Bronchial epithelial cell (primary cell): ENCODE results near the gene RIPK3. TPM values are rescaled to one million over a fixed set of nuclear protein-coding genes. Genes with fewer than 3 reads are reported as not detected.

Source experiments
- DNase-seq: peaks from one replicate; pipeline ENCODE4 v3.0.0-alpha.2; 2010; ENCODE audit warnings: low read depth
- FAIRE-seq: peaks from 2 replicates; lab custom pipeline; 2011; peaks lifted over from hg19 to GRCh38; lab: Jason Lieb, UNC
- H3K27me3 ChIP-seq: 2 replicates; pipeline ENCODE4 v1.5.1; 2011; ENCODE audit warnings: low read length; ENCODE audit not compliant: control insufficient read depth, insufficient read depth
- H3K36me3 ChIP-seq: 2 replicates; pipeline ENCODE4 v1.5.1; 2011; ENCODE audit warnings: low read length; ENCODE audit not compliant: control insufficient read depth, insufficient read depth
- H3K4me3 ChIP-seq: 2 replicates; pipeline ENCODE4 v1.5.1; 2011; ENCODE audit warnings: mild to moderate bottlenecking, low read depth, low read length, control low read depth
- total RNA-seq: library from RNA; depleted of rRNA; stranded (reverse); fragments of >200 nt; gene quantifications from 2 replicates; pipeline ENCODE4 v1.2.1, GENCODE V29; 2014
- TF ChIP-seq, protein P1 (sequence below): IDR thresholded peaks from 2 replicates; pipeline ENCODE4 v1.5.1; 2011; ENCODE audit warnings: mild to moderate bottlenecking, moderate library complexity, low read length, control low read depth, inconsistent platforms; ENCODE audit not compliant: insufficient read depth, severe bottlenecking

Gene RIPK3
- total RNA-seq, 1 donor from 2014 or later, result 2.4 TPM

DNA sequence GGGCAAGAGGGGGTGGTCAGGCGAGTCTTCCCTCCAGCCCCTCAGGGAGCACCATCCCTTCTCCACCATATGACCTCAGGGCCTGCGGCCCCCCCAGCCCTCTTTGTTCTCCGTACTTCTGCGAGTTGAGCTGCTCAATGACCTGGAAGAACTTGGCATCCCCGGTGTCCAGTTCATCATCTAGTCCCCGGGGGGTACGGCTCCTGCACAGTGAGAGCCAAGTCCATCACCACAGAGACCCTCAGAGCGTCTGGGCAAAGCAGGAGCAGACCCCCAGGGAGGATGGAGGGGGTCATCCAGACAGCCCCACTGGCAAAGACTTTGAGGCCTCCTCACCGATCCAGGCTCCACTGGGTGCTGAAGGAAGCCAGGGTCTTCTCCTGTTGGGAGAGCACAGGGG is 13.8 kb downstream of the RIPK3 start:
- TF ChIP-seq, protein P1, sequence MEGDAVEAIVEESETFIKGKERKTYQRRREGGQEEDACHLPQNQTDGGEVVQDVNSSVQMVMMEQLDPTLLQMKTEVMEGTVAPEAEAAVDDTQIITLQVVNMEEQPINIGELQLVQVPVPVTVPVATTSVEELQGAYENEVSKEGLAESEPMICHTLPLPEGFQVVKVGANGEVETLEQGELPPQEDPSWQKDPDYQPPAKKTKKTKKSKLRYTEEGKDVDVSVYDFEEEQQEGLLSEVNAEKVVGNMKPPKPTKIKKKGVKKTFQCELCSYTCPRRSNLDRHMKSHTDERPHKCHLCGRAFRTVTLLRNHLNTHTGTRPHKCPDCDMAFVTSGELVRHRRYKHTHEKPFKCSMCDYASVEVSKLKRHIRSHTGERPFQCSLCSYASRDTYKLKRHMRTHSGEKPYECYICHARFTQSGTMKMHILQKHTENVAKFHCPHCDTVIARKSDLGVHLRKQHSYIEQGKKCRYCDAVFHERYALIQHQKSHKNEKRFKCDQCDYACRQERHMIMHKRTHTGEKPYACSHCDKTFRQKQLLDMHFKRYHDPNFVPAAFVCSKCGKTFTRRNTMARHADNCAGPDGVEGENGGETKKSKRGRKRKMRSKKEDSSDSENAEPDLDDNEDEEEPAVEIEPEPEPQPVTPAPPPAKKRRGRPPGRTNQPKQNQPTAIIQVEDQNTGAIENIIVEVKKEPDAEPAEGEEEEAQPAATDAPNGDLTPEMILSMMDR, result no peak
- no peaks in the 10 kb centered on the region for H3K36me3 ChIP-seq
- no peak for DNase-seq
- H3K4me3 ChIP-seq, result no peak overlapping the region
- H3K27me3 ChIP-seq, result no peaks in the 10 kb centered on the region
- FAIRE-seq, result no peak

DNA sequence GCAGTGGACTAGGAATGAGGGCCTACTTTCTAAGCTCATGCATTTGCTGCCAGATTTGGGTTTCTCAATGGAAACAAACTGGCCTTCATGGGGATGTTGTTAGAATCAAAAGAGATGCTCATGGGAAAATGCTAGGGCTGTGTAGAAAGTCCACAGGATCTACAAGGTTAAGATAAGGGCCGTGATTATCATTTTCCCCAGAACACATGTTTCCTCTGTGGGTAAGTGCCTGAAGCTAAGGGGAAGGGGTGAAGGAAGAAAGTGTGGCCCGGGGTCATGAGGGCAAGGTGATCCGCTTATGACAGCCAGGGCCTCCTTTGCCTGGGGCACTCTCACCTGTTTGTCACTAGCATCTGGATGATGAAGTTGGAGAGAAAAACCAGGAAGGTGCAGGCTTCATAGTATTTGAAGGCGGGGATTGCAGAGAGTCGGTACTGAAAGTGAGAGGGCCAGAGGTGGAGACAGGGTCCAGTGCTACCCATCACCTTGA is 14.7 kb downstream of the RIPK3 start:
- no peaks in the 10 kb centered on the region for H3K36me3 ChIP-seq
- FAIRE-seq (no peak), DNase-seq (no peak)
- H3K4me3 ChIP-seq, result no peak overlapping the region
- TF ChIP-seq, protein P1, result no peak
- no peaks in the 10 kb centered on the region for H3K27me3 ChIP-seq

DNA sequence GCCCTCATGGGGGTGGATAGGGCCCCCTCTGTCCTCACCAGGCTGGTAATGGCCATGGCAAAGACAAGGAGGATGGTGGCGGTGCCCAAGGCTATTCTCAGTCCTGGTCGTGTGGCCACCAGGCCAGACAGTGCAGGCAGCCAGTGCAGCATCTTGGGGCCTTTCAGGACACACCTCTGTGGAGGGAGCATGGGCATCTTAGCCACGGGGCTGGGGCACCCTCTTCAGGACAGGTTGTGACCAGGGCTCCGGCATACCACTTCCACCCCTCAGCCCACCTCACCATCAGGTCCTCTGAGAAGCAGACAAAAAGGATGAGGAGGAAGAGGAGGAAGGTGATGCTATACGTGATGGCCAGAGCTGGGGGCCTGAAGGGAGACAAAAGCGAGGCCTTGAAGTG is 15.8 kb downstream of the RIPK3 start:
- no peak for DNase-seq
- H3K36me3 ChIP-seq, result no peaks in the 10 kb centered on the region
- H3K4me3 ChIP-seq, result no peak overlapping the region
- TF ChIP-seq, protein P1, result no peak
- FAIRE-seq, result no peak
- no peaks in the 10 kb centered on the region for H3K27me3 ChIP-seq

DNA sequence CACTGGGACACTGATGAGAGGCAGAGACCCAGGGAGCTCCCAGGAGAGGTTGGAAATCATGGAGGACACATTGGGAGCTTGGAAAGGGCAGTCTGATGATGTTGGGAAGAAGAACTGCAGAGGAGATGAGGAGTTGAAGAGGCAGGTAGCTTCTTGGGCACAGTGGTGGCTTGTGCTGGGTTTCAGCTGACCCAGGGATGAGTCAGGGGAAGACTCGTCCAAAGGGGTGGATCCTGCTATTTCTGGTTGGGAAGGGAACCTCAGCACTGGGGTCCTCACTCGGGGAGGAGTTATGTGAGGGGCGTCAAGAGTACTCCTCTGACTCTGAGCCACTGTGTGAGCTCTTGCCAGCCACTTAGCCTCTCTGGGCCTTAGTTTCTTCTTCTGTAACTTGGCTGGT is 16.4 kb downstream of the RIPK3 start:
- no peak for FAIRE-seq
- TF ChIP-seq, protein P1, result no peak
- Histone ChIP-seq H3K27me3 (no peaks in the 10 kb centered on the region), H3K36me3 (no peaks in the 10 kb centered on the region), H3K4me3 (no peak overlapping the region)
- no peak for DNase-seq

DNA sequence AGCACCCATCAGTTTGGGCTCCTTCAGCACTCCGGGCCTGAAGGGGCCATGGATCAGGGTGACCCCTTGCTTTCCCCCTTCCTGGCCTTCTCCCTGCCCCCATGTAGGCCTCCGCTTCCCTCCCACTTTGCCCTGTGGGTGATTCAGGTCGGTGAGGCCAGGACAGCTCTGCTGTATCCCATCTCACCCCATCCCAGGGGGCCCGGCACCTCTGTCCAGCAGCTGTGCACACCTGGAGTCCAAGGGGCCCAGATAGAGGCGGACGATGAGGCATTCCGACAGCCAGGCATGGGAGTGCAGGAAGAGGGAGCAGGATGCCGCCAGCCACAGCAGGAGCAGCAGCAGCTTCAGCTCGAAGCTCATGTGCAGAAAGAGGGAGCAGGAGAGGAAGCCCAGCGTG is 17.1 kb downstream of the RIPK3 start:
- TF ChIP-seq, protein P1, result no peak
- Histone ChIP-seq H3K36me3 (no peaks in the 10 kb centered on the region), H3K27me3 (no peaks in the 10 kb centered on the region), H3K4me3 (no peak overlapping the region)
- no peak for DNase-seq
- no peak for FAIRE-seq
